GM21619 (cell line): Measurements from ENCODE around the gene SLC39A3.

Source experiments
- ATAC-seq: cut with Tn5 transposase; IDR thresholded peaks from one replicate; pipeline ENCODE4 v1.9.1; 2021; ENCODE audit not compliant: unreplicated experiment

SLC39A3 gene

GRCh38 chr19:2750808-2751437 lies 11.1 kb upstream of the SLC39A3 start:
- no peak for ATAC-seq

GRCh38 chr19:2747349-2747748 lies 7.5 kb upstream of the SLC39A3 start:
- no peak for ATAC-seq

GRCh38 chr19:2744113-2744512 lies 4.3 kb upstream of the SLC39A3 start:
- no peak for ATAC-seq

DNA sequence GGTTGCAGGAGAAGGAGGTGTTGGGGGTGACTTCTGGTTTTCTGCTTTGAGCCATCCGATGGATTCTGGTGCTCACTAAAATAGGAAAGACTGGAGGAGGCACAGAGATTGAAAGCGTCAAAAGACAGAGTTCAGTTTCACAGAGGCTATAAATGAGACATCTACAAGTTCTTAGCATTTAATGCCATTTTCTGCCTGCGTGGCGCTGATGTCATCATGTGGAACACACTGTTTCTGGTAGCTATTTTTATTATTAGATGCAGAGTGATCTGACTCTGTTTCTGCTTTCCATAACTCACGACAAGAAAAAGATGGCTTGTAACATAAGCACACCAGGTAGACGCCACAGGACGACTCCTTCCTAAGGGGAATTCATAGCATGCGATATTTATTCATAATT lies 3.3 kb upstream of the SLC39A3 start:
- no peak for ATAC-seq

DNA sequence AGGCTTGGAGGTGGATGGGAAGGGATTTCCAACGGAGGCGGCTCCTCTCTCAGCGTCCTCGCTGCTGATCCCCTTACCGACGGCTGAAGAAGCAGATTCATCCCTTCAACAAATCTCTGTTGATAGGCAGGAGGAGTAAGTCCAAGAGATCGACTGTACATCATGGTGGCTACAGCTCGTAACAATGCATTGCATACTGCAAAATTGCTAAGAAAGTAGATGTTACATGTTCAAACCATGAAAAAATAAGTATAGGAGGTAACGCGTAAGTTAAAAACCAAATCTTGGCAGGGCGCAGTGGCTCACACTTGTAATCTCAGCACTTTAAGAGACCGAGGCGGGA lies 468 bp upstream of the SLC39A3 start:
- no peak for ATAC-seq

GRCh38 chr19:2736550-2737190 lies 3.1 kb downstream of the SLC39A3 start:
- ATAC-seq = no peak

- no peak for ATAC-seq
Measured at GRCh38 chr19:2735374-2735773, 4.4 kb downstream of the SLC39A3 start.

GRCh38 chr19:2734589-2735288 lies 5.1 kb downstream of the SLC39A3 start:
- no peak for ATAC-seq

- ATAC-seq = no peak
Measured at GRCh38 chr19:2733930-2734588, 5.8 kb downstream of the SLC39A3 start.

DNA sequence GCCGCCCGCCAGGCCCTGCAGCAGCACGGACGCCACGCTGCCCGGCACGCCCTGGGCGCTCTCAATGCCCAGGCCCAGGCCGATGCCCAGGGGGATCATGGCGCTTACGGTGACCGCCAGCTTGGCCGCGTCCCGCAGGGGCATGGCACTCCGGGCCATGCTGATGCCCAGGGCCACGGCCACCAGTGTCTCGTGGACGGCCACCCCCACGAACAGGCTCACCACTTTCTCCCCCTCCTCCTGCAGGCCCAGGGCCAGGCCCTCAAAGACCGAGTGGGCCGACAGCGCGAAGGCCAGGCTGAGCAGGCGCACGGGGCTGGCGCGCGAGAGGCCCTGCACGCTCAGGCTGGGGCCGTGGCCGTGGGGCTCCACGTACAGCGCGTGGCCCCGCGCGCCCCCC lies 6.9 kb downstream of the SLC39A3 start:
- ATAC-seq = no peak

GRCh38 chr19:2732157-2732725 lies 7.6 kb downstream of the SLC39A3 start:
- ATAC-seq = no peak

DNA sequence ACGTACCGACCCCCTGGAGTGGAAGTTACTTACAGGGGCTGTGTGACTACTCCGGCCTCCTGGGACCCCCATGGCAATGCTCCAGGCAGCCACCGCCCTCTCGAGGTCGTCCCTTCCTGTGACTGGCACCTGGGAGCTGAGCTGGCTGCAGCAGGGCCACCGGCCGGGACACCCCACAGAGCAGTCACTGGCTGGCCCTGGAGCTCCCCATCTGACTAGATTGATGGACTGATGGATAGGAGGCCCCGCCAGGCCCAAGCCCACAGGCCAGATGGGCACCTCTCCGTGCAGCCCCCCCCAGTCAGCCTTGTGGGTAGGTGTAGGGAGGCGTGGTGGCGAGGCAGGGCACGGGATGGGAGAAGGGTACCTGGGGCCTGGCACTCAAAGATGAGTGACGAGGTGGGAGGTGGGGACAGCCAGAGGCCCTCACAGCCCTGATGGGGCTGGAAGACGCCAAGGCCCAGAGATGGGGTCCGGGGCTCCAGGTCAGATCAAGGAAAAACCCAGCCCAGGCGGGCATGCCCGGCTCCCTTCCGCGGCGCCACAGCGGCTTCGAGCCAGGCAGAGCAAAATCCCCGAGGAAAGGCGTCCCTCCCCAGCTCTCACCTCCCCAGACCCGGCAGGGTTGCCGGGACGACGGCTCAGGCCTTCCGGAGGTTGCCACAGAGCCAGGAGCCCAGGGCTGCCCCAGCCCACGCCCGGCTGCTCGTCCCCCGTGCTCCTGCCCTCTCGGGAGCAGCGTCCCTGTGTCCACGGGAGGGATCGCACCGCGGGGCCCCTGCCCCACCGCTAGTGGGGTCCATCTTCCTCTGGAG lies 8.4 kb downstream of the SLC39A3 start:
- no peak for ATAC-seq

- ATAC-seq = no peak
Measured at GRCh38 chr19:2729943-2730818, 9.6 kb downstream of the SLC39A3 start.

DNA sequence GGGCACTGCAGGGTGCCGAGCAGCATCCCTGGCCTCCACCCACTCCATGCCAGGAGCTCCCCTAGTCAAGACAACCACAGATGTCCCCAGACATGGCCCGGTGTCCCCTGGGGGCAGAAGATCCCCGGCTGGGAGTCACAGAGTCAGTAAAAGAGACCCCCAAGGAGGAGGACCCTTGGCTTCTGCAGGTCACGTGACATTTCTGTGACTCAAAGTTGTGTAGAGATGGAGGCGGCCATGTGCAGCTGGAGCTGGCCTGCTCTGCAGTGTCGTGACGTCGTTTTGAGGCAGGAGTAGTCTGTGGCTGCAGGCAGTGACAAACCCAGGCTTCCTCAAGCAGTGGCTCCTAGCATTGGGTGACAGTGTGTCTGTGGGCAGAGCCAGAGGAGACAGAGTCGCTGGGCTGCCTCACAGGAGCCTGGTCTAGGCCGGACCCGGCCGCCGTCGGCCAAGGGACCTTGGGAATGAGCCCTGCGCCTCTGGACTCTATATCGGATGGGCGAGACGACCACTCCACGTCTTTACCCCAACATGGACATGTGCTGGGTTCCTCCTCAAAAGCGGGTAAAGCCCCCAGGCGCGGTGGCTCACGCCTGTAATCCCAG lies 10.9 kb downstream of the SLC39A3 start:
- ATAC-seq = no peak

DNA sequence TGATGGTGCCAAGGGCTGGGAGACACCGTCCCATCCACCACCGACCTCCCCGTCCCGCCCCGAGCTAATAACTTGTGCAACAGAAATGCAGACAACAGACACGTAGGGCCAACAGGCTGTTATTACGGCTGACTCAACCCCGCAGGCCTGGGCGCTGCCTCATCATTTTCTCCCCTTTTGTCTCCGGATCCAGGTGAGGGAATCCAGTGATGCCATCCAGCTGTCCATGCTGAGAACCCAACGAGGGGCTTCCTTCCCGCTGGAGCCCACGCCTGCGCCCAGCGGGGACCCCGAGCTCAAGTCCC lies 12.2 kb downstream of the SLC39A3 start:
- ATAC-seq = no peak

GRCh38 chr19:2726904-2727639 lies 12.7 kb downstream of the SLC39A3 start:
- no peak for ATAC-seq

- no peak for ATAC-seq
Measured at GRCh38 chr19:2726160-2726855, 13.5 kb downstream of the SLC39A3 start.

- no peak for ATAC-seq
Measured at GRCh38 chr19:2724148-2724557, 15.7 kb downstream of the SLC39A3 start.
